HG03378 (cell line): ENCODE data around the gene CDH4.

ENCODE experiments used
- ATAC-seq: cut with Tn5 transposase; IDR thresholded peaks from one replicate; pipeline ENCODE4 v1.9.1; 2021; ENCODE audit warnings: mild to moderate bottlenecking, moderate library complexity; ENCODE audit not compliant: unreplicated experiment

The CDH4 gene

GRCh38 chr20:61723529-61724257 lies 471.6 kb downstream of the CDH4 start:
- no peak for ATAC-seq

GRCh38 chr20:61724376-61724775 lies 472.3 kb downstream of the CDH4 start:
- ATAC-seq = no peak

GRCh38 chr20:61725145-61725544 lies 473.1 kb downstream of the CDH4 start:
- ATAC-seq = no peak

- no peak for ATAC-seq
These were observed 473.9 kb downstream of the CDH4 start for GRCh38 chr20:61725966-61726365.

- no peak for ATAC-seq
These were observed 474.9 kb downstream of the CDH4 start for GRCh38 chr20:61726979-61727378.

GRCh38 chr20:61727761-61728160 lies 475.7 kb downstream of the CDH4 start:
- ATAC-seq = no peak

GRCh38 chr20:61728326-61728725 lies 476.3 kb downstream of the CDH4 start:
- ATAC-seq = no peak

- no peak for ATAC-seq
These were observed 477.0 kb downstream of the CDH4 start for GRCh38 chr20:61728786-61729770.

- no peak for ATAC-seq
These were observed 478.7 kb downstream of the CDH4 start for GRCh38 chr20:61730631-61731362.

GRCh38 chr20:61731363-61732181 lies 479.5 kb downstream of the CDH4 start:
- ATAC-seq = no peak

- ATAC-seq = no peak
These were observed 480.6 kb downstream of the CDH4 start for GRCh38 chr20:61732511-61733210.

- ATAC-seq = no peak
These were observed 481.2 kb downstream of the CDH4 start for GRCh38 chr20:61733216-61733615.

- no peak for ATAC-seq
These were observed 482.1 kb downstream of the CDH4 start for GRCh38 chr20:61733891-61734732.

GRCh38 chr20:61734733-61735502 lies 482.9 kb downstream of the CDH4 start:
- ATAC-seq = no peak

GRCh38 chr20:61735503-61735785 lies 483.4 kb downstream of the CDH4 start:
- ATAC-seq = no peak

- no peak for ATAC-seq
These were observed 484.1 kb downstream of the CDH4 start for GRCh38 chr20:61736001-61736635.

GRCh38 chr20:61736751-61737310 lies 484.8 kb downstream of the CDH4 start:
- ATAC-seq = no peak

GRCh38 chr20:61737346-61737745 lies 485.3 kb downstream of the CDH4 start:
- ATAC-seq = no peak
